Measurements from ENCODE around the gene NPLOC4. TPM values are rescaled to one million over a fixed set of nuclear protein-coding genes. Genes with fewer than 3 reads are reported as not detected.

NPLOC4 gene
- total and polyA plus RNA-seq, 2 of the 8 experiments (the other 6 are each of a cell fraction or from before 2014, with no cell fraction given): 70.7 to 92.7 TPM

DNA sequence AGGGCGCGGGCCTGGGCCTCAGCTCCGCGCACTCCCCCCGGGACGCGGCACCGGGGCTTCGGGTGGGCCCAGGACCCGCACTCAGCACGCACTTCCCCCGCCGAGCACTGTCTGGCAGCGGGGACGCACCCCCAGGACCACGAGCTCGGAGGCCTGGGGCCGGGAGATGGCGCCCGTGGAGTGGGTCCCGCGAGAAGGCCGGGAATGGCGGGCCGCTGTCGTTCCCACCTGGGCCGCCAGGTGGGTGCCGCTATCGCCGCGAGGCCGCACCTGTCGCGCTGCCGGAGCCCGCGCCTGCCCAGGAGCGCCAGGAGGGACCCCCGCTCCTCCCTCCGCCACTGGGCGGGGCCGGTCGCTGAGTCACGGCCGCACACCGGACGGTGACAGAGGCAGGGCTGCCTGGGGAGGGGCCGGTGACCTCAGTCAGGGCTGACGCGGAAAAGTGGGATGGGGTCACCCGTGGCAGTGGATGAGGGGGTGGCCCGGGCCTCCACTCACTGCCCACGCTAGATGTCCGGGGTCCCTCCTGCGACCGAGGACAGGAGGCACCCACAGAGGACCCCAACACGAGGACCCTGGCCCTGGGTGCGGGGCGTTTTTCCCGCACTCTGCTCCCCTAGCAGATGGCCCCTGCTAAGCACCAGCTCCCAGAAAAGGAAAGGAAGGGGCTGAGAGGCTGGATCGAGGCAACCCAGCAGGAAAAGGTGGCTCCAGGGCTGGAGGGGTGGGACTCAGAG is 117.5 kb downstream of the NPLOC4 start (continued):
- TF ChIP-seq, protein P1, sequence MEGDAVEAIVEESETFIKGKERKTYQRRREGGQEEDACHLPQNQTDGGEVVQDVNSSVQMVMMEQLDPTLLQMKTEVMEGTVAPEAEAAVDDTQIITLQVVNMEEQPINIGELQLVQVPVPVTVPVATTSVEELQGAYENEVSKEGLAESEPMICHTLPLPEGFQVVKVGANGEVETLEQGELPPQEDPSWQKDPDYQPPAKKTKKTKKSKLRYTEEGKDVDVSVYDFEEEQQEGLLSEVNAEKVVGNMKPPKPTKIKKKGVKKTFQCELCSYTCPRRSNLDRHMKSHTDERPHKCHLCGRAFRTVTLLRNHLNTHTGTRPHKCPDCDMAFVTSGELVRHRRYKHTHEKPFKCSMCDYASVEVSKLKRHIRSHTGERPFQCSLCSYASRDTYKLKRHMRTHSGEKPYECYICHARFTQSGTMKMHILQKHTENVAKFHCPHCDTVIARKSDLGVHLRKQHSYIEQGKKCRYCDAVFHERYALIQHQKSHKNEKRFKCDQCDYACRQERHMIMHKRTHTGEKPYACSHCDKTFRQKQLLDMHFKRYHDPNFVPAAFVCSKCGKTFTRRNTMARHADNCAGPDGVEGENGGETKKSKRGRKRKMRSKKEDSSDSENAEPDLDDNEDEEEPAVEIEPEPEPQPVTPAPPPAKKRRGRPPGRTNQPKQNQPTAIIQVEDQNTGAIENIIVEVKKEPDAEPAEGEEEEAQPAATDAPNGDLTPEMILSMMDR (IDR thresholded peaks at IDR 0.05; ENCODE audit: control extremely low read depth in 1 of 3, insufficient read depth in 1 of 3, low read depth in 1 of 3, low read length in 3 of 3): peak; percentile 30 to 60 (median 51)

Measured in H1 (cell line).